ENCODE data around the gene DSC3.
"Not testable (repeated sequence)": the region's sequence is repeated elsewhere in the genome, so short reads cannot be mapped to it uniquely, and the experiment has no call there.

Gene DSC3

DNA sequence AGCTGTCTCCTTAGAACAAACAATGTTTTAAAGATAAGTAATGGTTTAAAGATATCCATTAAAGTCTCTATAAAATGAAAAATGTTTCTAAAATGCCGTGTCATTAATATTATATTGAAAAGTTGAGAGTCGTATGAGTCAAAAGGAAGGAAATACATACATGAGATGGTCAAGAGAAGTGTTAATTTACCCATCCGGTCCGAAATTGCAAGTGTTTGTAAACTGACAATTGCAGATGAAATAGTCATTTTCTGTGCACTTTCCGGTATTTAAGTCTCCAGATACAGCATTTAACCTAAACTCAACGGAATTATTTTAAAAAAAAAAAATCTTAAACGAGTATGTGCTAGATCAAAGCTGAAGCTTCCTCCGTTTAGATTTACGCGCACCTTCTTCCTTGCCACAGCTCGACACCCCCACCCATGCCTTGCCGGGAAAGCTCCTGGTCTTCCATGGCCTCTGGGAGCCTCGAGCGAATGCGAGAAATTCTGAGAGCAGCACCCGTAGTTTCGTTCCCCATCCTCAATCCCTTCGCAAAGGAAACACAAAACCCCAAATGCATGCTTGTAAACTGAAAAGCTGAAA, 1.8 kb downstream of the DSC3 start:
- DNase-seq, result no peak

DNA sequence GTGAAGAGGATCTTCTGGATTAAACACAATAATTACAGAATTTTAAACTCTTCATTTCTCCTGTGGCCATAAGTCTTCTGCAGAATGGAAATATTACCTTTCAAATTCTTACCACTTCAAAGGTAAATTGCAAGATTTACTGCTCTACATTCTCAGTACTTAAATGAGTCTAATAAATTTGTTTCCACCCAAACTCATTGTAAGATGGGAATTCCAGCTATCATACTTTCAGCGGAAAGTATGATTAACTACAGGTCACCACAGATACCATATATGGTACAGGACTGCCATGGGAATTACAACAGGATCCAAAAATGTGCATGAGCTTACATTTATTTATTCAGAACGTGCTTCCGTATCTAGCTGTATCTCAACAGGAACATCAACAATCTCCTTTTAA, 3.1 kb downstream of the DSC3 start:
- no peak for DNase-seq

DNA sequence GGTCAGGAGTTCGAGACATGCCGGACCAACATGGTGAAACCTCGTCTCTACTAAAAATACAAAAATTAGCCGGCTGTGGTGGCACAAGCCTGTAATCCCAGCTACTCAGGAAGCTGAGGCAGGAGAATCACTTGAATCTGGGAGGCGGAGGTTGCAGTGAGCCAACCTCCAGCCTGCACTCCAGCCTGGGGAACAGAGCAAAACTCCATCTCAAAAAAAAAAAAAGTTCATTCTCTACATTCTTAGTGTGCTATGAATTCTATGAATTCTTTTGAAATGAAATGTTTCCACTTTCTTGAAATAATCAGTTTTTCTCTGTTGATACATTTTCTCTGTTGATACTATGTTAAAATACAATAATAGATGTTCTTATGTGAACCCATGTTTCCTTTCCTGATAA, 4.9 kb downstream of the DSC3 start:
- DNase-seq, result not testable (repeated sequence)

DNA sequence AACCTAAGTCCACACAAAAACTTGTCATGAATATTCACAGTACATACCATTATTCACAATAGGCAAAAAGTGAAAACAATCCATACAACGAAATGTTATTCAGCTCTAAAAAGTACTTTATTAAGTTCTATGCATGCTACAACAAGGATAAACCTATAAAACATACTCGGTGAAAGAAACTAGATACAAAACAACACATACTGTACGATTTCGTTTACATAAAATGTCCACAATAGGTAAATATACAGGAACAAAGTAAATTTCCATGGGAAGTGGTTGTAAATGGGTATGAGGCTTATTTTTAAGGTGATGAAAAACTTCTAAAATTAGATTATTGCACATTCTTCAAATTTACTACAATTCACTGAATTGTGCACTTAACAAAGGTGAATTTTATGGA, 8.0 kb downstream of the DSC3 start:
- DNase-seq, result no peak

DNA sequence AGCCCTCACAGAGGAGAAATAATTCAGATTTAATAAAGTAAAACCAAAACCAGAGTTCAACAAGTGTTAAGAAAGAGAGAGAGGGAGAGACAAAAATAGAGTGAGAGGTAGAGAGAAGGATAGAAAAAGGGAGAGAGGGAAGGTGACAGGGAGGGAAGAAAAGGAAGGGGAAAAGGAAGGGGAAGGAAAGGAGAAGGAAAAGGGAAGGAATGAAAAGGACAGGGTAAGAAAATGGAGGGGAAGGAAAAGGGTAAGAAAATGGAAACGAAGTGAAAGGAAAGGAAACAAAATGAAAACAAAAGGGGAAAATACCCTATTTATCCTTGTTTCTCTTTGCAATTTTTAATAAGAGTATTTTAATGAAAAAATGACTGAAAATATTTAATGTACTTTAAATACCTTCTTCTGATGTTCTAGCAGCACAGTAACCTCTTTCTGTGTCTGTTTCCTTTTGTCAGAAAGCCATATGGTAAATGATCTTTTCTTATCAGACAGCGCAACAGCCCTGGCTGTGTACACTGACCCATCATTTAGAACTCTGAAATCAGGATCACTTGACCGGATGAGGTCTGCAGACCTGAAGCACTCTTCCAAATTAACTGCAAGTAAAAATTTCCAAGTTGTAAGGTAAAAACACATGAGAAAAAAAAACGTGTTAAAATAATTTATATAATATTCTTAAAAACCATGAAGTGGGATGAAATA, 11.8 kb downstream of the DSC3 start:
- no peak for DNase-seq

DNA sequence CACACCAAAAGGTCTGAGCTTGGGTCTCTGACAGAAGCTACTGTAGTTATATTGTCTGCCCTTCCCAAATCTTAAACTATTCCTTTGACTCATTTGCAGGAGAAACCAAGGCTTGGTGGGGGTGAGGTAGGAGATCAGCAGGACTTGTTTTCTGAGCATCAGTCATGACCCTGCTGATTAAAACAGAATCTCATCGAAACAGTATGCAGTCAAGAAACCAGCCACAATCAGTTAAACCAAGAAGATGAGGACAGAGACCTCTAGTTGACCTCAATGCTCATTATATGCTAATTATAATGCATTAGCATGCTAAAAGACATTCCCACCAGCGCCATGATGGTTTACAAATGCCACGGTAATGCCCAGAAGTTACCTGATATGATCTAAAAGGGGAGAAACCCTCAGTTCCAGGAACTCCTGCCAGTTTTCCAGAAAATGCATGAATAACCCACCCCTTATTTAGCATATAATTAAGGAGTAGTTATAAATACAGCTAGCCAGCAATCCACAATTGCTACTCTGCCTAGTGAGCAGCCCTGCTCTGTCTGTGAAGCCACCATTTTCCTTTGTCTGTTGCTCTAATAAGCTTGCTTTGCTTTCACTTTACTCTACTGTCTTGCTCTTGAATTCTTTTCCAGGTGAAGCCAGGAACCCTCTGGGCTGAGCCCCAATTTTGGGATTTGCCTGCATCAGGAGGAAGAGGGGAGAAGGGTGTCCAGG, 26.7 kb downstream of the DSC3 start:
- no peak for DNase-seq

DNA sequence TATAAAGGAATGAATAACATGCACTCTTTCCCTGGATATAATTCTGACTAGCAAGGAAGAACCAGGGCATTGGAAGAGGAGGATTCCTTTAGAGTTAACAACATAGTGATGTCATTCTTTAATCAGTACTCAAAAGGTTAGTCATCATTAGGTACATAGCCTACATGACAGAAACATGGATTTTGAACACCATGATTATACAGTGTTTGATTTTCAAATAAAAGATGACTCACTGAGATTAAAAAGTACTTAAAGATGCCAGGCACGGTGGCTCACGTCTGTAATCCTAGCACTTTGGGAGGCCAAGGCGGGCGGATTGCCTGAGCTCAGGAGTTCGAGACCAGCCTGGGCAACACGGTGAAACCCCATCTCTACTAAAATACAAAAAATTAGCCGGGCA, 31.1 kb downstream of the DSC3 start:
- DNase-seq, result peak; percentile 46

DNA sequence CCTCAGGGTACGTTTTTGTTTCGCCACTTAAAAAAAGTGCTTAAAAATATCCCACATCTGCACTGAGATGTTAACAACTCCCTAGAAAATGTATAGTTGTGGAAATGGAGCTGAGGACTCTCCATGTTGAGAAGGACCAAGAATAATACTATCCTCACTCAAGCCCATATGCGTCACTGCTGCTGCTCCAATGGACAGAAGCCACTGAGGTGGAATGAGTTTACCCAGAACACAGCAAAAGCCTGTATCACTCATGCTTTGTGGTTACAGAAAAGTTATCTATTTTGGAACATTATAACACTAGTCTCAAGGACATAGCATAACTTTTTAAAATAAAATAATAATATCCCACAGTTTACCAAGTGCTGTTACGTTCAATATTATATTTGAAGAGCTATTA, 31.9 kb downstream of the DSC3 start:
- DNase-seq, result no peak

DNA sequence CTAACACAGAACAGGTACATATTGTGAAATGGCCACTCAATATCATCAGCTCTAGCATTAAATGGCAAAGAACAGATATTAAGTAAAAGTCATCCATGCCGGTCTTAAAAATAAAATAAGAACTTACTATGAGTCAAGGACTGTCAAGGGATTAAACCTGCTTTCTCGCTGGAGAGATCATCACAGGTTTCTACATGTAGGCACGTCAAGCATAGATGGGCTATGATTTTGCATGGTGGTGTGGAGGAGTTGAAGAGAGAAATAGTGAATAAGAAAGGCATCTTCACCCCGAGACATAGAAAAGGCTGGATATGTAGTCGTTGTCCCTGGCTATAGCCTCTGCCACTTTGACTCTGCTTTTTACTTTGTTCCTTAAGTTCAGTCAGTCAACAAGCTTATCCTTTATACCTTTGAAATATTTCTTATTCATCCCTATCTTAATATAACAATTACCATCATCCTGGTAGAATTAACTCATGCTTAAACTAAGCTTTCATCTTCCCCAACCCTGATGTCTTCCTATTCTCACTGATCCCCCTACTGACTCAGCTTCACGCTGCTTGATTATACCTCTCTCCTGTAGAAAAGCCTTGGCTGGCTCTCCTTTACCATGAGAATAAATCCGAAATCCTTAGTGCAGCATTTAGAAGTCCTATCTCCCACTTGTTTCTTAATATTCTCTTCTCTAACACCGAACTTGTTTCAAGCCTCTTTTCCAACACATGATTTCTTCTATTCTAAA, 42.5 kb downstream of the DSC3 start:
- DNase-seq, result no peak

DNA sequence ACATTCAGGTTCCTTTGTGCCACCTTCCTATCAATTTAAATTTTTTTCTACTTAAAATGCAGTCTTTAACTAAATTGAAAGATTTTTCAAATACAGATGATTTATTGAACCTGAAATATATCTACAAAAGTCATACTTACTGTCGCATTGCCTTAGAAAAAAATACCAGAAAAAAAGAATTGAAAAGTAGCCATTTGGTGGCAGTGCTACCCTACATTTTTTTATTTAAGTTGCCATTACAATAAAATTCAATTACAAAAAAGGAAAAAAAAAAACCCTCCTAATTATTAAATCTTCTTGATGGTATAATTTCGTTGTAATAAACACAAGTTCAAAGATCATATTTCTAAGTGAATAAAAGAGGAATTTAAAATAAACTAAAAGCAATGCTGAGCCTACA, 43.4 kb downstream of the DSC3 start:
- no peak for DNase-seq

DNA sequence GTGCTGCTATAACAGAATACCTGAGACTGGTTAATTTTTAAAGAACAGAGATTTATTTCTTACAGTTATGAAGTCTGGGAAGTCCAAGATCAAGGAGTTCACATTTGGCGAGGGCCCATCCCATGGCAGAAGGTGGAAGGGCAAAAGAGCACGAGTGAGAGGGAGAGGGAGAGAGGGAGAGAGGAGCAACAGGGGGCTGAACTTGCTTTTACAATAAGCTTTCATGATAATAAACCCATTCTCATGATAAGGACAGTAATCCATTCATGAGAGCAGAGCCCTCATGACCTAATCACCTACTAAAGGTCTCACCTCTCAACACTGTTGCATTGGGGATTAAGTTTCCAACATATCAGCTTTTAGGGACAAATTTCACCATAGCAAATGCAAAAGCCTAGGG, 45.3 kb downstream of the DSC3 start:
- DNase-seq, result no peak

DNA sequence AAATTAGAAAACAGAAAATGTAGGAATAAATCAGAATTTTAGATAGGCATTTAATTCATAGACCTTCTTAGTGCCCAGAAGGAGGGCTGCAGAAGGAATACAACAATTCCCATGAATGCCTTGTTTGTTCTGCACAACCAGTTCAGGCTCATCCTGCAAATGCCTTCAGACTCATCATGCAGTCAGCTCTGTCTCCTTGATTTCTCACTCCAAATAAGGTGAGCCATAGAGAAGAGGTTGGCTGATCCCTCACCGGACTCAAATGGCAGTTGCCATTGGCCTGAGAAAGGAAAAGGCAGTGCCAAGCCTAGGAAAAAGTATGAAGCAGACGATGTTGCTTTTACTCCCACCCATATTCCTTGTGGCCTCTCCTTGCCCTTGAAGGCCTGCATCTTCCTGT, 50.3 kb downstream of the DSC3 start:
- DNase-seq, result no peak

DNA sequence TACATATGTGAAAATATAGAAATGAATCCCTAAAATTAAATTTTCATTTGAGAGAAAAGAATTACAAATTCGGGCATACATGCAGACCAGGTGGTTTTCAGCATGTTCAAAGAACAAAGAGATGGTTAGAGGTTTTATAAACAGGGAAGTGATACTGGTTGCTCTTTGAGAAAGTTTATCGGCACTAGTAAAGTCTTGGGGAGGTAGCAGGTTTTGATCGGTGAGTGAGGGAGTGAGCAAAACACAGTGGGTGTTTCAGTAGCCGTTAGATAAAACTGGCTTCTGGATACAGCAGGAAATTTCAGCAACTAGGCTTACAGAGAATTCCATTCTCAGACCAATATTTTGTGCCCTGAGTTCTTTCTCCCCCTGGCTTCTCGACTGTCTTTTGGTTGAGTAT, 51.1 kb downstream of the DSC3 start:
- DNase-seq, result no peak

DNA sequence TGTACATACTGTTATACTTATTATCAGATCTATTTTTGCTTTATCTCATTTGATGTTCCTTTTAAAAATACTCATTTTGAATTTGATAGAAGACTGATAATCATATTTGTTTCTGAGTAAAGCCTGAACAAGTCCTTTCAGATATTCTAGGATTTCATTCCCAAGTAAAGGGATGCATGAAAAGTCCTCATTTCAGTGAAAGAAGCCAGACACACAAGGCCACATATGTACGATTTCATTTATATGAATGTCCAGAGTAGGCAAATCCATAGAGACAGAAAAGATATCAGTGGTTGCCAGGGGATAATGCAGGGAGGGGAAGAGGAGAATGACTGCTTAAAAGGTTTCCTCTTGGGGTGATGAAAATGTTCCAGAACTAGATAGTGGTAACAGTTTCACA, 53.4 kb downstream of the DSC3 start:
- DNase-seq, result no peak

DNA sequence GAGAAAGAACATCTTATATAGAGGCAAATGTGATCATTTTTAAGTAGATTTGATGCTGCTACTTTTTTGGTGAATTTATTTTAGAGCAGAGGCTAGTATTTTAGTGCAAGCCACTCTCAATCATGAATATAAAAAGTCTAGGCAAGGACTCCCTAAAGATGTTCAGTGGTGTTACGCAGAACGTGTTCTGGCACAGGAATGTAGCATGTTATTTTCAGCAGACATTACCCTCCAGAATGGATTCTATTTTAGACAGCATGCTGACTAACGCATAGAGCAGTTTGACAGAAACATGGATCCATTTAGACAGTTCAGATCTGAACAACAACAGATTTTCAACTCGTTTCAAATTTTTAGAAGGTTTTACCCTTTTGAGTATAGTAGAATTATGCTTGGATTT, 54.1 kb downstream of the DSC3 start:
- no peak for DNase-seq

DNA sequence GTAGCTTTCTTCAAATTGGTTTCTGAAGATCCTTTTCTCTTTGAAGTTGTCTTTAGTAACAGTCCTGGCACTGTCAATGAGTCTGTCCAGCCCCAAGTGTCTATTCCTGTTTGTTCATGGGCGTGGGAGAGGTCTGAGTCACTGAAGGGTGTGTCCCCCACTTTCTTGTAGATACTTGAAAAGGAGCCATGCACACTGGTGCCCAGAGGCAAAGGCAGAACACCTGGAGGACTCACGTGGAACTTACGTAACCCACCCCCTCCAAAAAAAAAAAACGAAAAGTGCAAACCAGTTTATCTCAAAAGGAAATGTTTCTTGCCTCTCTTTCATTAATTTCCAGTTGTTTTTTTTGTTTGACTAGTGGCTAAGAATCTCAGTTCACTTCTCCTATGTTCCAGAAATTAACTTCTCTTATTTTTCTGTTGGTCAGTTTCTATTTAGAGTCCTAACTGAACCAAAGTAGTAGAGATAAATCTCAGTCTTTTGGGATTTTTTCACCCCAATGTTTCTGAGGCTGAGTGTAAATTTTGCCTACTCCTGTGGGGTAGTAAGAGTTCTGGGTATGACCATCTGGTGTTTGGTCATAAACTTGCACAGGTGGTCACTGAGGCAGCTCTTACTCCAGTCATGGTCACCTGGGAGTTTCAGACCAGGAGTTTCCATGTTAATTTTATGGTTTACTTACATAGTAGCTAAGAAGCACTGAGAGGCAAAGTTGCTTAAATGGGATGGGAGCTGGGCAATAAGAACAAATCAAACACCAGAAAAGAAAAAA, 54.9 kb downstream of the DSC3 start:
- DNase-seq, result no peak

DNA sequence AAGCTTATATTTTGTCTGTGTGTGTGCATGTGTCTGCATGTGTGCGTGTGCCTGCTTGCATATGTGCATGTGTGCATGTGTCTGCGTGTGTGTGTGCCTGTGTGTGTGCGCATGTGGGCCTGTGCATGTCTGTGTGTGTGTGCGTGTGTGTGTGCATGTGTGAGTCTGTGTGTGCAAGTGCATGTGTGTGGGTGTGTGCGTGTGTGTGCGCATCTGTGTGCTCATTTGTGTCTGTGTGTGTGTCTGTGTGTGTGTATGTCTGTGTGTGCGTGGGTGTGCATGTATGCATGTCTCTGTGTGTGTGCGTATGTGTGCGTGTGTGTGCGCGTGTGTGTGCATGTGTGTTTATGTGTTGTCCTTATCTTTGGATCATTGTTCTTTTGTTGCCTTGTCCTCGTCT, 56.8 kb downstream of the DSC3 start:
- DNase-seq, result no peak

DNA sequence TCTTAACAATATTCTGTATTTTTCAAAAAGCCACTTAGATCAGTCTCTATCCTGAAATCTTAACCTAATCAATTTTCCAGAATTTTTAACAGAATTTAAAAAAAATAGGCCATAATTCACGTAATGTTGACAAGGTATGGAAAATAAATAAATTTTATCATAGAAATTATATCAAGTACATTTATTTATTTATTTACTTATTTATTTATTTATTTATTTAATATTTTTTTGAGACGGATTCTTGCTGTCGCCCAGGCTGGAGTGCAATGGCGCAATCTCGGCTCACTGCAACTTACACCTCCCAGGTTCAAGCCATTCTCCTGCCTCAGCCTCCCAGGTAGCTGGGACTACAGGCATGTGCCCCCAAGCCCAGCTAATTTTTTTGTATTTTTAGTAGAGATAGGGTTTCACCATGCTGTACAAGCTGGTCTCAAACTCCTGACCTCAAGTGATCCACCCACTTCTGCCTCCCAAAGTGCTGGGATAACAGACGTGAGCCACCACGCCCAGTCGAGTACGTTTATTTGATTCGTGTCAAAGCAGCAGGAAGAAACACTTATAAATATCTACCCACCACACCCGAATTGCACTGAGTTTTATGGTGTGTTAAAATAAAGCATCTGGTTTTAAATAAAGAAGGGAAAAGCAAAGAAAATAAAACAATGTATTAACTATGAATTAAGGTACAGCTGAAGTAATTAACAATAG, 60.1 kb downstream of the DSC3 start:
- no peak for DNase-seq

DNA sequence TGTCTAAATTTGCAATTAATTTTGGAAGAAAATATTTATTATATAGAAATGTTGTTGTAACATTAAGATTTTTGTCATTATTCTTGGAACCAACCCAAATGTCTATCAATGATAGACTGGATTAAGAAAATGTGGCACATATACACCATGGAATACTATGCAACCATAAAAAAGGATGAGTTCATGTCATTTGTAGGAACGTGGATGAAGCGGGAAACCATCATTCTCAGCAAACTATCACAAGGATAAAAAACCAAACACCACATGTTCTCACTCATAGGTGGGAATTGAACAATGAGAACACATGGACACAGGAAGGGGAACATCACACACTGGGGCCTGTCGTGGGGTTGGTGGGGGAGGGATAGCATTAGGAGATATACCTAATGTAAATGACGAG, 64.5 kb downstream of the DSC3 start:
- DNase-seq, result not testable (repeated sequence)

DNA sequence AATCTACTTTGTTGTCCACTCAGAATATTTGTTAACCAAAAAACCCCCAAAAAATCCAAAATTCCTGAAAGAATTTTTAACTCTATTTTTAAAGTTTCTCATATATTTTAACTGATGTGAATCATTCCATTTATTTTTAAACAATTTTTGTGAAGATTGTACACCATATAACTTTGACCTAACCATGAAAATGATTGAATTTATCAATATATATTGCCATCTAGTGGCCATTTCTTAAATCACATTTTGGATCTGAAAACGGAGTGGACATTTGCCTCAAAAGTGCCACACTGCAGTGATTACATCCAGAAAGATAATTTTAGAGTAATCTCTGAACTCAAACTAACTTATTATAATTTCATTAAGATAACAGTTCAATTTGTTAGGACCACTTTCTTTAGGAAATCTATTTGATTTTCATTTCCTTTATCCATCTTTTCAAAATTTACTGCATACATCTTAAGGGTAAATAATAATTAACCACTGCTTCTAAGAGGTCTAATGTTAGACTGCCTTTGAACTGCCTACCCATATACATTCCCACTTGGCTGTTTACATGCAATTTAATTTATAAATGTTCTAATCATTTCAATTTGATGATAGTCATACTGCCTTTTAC, 71.1 kb downstream of the DSC3 start:
- DNase-seq, result peak; percentile 15

DNA sequence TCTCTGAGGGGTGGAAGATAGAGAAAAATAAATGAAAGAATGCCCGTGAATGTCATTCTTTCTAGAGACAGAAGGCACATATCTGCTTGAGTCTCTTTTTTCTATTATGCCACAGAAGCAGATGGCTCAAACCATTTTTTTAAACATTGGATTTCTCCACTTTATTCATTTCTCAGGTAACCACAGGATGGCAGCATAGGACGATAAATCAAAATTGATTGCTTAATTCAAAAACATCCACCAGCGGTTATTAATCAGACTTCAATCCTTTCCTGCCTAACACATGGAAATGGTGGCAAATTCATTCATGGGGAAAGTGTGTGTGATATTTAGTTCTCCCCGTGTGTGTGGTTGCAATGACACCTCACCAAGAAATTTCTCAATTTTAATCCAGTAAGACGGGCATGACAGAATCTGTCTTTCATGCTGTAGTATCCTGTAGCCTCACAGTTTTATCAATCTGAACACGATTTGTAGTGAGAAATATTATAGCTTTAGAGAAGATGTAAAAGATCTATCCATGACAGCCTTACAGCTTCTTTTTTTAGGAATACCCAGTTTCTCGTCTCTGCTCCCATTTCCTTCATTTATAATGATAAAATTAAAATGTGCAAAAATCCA, 72.2 kb downstream of the DSC3 start:
- DNase-seq, result peak; percentile 6

Measured in fibroblast of skin of right quadriceps (primary cell).